IMR-90 (cell line): Measurements from ENCODE around the gene STAT5A. TPM values are rescaled to one million over a fixed set of nuclear protein-coding genes. Genes with fewer than 3 reads are reported as not detected.

ENCODE experiments used
- ATAC-seq: fragments of 200-7000 bp; cut with Tn5 transposase; 2 replicates; pipeline ENCODE4 v1.9.1; 2020; ENCODE audit warnings: low read depth, mild to moderate bottlenecking, moderate library complexity
- BruUV-seq: library from RNA; stranded (reverse); fragments of 400-500 nt; replicated peaks from 2 replicates; lab custom pipeline; 2021; lab: Mats Ljungman, UMichigan
- CTCF ChIA-PET: fragments of 300-600 bp; formaldehyde crosslinking; extraction: SDS; loops from one replicate; lab custom pipeline; 2021; ENCODE audit warnings: antibody characterized with exemption; lab: Yijun Ruan, JAX
- POLR2A ChIA-PET: fragments of 300-600 bp; sonication (Branson Sonifier 250); formaldehyde crosslinking; loops from one replicate; lab custom pipeline; 2022; ENCODE audit warnings: antibody characterized with exemption; ENCODE audit not compliant: unreplicated experiment; lab: Charles Lee
- DNase-seq: peaks from one replicate; pipeline ENCODE4 v3.0.0; 2013
- H2AFZ ChIP-seq: replicated peaks from 2 replicates; pipeline ENCODE3; 2013; ENCODE audit warnings: low read length, mild to moderate bottlenecking; ENCODE audit not compliant: poor library complexity
- H2AK5ac ChIP-seq: 2 replicates; pipeline ENCODE4 v1.6.1; 2013; ENCODE audit warnings: low read depth, low read length, inconsistent platforms
- H2AK9ac ChIP-seq: replicated peaks from 2 replicates; pipeline ENCODE3; 2013; ENCODE audit warnings: mild to moderate bottlenecking, low read depth, low read length, moderate library complexity; ENCODE audit not compliant: poor library complexity
- H2BK120ac ChIP-seq: 2 replicates; pipeline ENCODE4 v1.6.1; 2013; ENCODE audit warnings: low read depth, low read length, inconsistent platforms
- H2BK15ac ChIP-seq: 3 replicates; pipeline ENCODE4 v1.6.1; 2013; ENCODE audit warnings: low read depth, low read length, inconsistent platforms
- H2BK20ac ChIP-seq: 2 replicates; pipeline ENCODE4 v1.6.1; 2013; ENCODE audit warnings: low read depth, mild to moderate bottlenecking, inconsistent platforms, low read length, moderate library complexity
- H2BK5ac ChIP-seq: 2 replicates; pipeline ENCODE4 v1.6.1; 2013; ENCODE audit warnings: mild to moderate bottlenecking, low read depth, low read length, inconsistent platforms; ENCODE audit not compliant: poor library complexity, severe bottlenecking
- H3K14ac ChIP-seq: replicated peaks from 2 replicates; pipeline ENCODE4 v1.6.1; 2013; ENCODE audit warnings: low read depth, low read length, inconsistent platforms
- H3K18ac ChIP-seq: 2 replicates; pipeline ENCODE4 v1.6.1; 2013; ENCODE audit warnings: low read depth, low read length, control low read depth
- H3K23ac ChIP-seq: 2 replicates; pipeline ENCODE4 v1.6.1; 2013; ENCODE audit warnings: low read depth, low read length, inconsistent platforms
- H3K27ac ChIP-seq: 2 replicates; pipeline ENCODE4 v1.5.1; 2013; ENCODE audit warnings: mild to moderate bottlenecking, control low read depth, low read length; ENCODE audit not compliant: insufficient read depth
- H3K27me3 ChIP-seq: 2 replicates; pipeline ENCODE4 v1.6.1; 2013; ENCODE audit warnings: low read length; ENCODE audit not compliant: control insufficient read depth, insufficient read depth
- H3K36me3 ChIP-seq: 2 replicates; pipeline ENCODE4 v1.6.1; 2013; ENCODE audit warnings: low read length, mixed read lengths; ENCODE audit not compliant: control insufficient read depth, insufficient read depth
- H3K4ac ChIP-seq: 2 replicates; pipeline ENCODE4 v1.6.1; 2013; ENCODE audit warnings: low read depth, low read length, inconsistent platforms
- H3K4me1 ChIP-seq: 2 replicates; pipeline ENCODE4 v1.6.1; 2013; ENCODE audit warnings: low read length, mixed read lengths; ENCODE audit not compliant: control insufficient read depth, insufficient read depth
- H3K4me2 ChIP-seq: 2 replicates; pipeline ENCODE4 v1.6.1; 2013; ENCODE audit warnings: low read depth, mild to moderate bottlenecking, control low read depth, low read length, moderate library complexity
- H3K4me3 ChIP-seq: 2 replicates; pipeline ENCODE4 v1.5.1; 2013; ENCODE audit warnings: low read depth, mild to moderate bottlenecking, control low read depth, low read length, moderate library complexity; ENCODE audit not compliant: insufficient read depth
- H3K56ac ChIP-seq: 2 replicates; pipeline ENCODE4 v1.6.1; 2013; ENCODE audit warnings: low read length, inconsistent platforms; ENCODE audit not compliant: insufficient read depth; ENCODE audit errors: extremely low read depth
- H3K79me1 ChIP-seq, 2 experiments: 2 replicates each; pipeline ENCODE4 v1.6.1; 2013; ENCODE audit warnings: low read length in 2 of 2, inconsistent platforms in 1 of 2, low read depth in 1 of 2
- H3K9ac ChIP-seq: 2 replicates; pipeline ENCODE4 v1.6.1; 2013; ENCODE audit warnings: low read depth, low read length, control low read depth
- H3K9me1 ChIP-seq: 2 replicates; pipeline ENCODE4 v1.6.1; 2013; ENCODE audit warnings: low read length, inconsistent platforms; ENCODE audit not compliant: insufficient read depth
- H3K9me3 ChIP-seq: 2 replicates; pipeline ENCODE4 v1.6.1; 2013; ENCODE audit warnings: low read length; ENCODE audit not compliant: control insufficient read depth, insufficient read depth
- H4K20me1 ChIP-seq: 2 replicates; pipeline ENCODE4 v1.6.1; 2013; ENCODE audit warnings: low read length, inconsistent platforms; ENCODE audit not compliant: insufficient read depth
- H4K5ac ChIP-seq: 2 replicates; pipeline ENCODE4 v1.6.1; 2013; ENCODE audit warnings: mild to moderate bottlenecking, low read depth, low read length, control low read depth
- H4K8ac ChIP-seq, 2 experiments: 2 replicates each; pipeline ENCODE4 v1.6.1; 2013; ENCODE audit warnings: low read depth in 2 of 2, low read length in 2 of 2, control low read depth in 1 of 2, inconsistent platforms in 1 of 2
- H4K91ac ChIP-seq: 2 replicates; pipeline ENCODE4 v1.6.1; 2013; ENCODE audit warnings: low read depth, low read length, inconsistent platforms; ENCODE audit not compliant: insufficient read depth
- BHLHE40 ChIP-seq: fragments of 150-350 bp; IDR thresholded peaks from 2 replicates; pipeline ENCODE4 v1.6.1; 2016; ENCODE audit warnings: mild to moderate bottlenecking, low read depth, low read length
- CHD1 ChIP-seq: IDR thresholded peaks from 2 replicates; pipeline ENCODE4 v1.6.1; 2012; ENCODE audit warnings: low read depth, low read length, improper control_type of control experiment
- FOS ChIP-seq: fragments of 150-350 bp; IDR thresholded peaks from 2 replicates; pipeline ENCODE4 v1.6.1; 2016; ENCODE audit warnings: low read depth, low read length
- MAFK ChIP-seq: IDR thresholded peaks from 2 replicates; pipeline ENCODE4 v1.6.1; 2012; ENCODE audit warnings: low read depth, low read length, improper control_type of control experiment
- WGBS, 2 experiments: methylation state at CpG; one replicate each; pipeline versions ENCODE4 v1.1.5 to v1.1.7; 2013; ENCODE audit warnings: missing lambda C conversion rate in 2 of 2; ENCODE audit not compliant: insufficient read length in 1 of 2; ENCODE audit errors: extremely low coverage in 2 of 2; 5-methylcytosine and 5-hydroxymethylcytosine counted together
- dilution Hi-C: fragments of 300-500 bp; cut with HindIII; formaldehyde crosslinking; loops from one replicate; pipeline ENCODE4 v1.14.3; 2018; ENCODE audit warnings: low sequenced_read_pairs; ENCODE audit not compliant: unreplicated experiment
- in situ Hi-C: fragments of 300-500 bp; cut with MboI; formaldehyde crosslinking; loops from 3 replicates; pipeline ENCODE4 v1.14.3; 2019; ENCODE audit warnings: low sequenced_read_pairs, inconsistent platforms, mixed read lengths
- intact Hi-C: fragments of 100-400 bp; cut with micrococcal nuclease; formaldehyde crosslinking; loops from 2 replicates; pipeline ENCODE4 v1.10.0; 2022
- polyA plus RNA-seq, 3 experiments: library from polyadenylated mRNA; depleted of rRNA; stranded (reverse); fragments of >200 nt; gene quantifications; 2 replicates each; pipeline ENCODE4 v1.2.3, GENCODE V29; 2012; ENCODE audit warnings: low replicate concordance in 1 of 3
- total RNA-seq: library from RNA; depleted of rRNA; stranded (reverse); fragments of >200 nt; gene quantifications from 2 replicates; pipeline ENCODE4 v1.2.3, GENCODE V29; 2012

The STAT5A gene
- total and polyA plus RNA-seq, 2 of the 4 experiments (the other 2 are of a cell fraction): 1.3 to 1.4 TPM

- no TSS peak for BruUV-seq
- Histone ChIP-seq H3K9me3 (no peaks in the 10 kb centered on the region), H4K20me1 (peaks cover 18% of the 10 kb centered on the region; the same call in 1 of the 2 replicates), H3K14ac (no peak overlapping the region), H2BK20ac (no peak overlapping the region), H3K4ac (peak overlapping the region; percentile 49; the same call in 1 of the 2 replicates), H3K9me1 (peaks cover 25% of the 10 kb centered on the region), H4K91ac (no peak overlapping the region; the same call in 1 of the 2 replicates), H3K27ac (no peak overlapping the region), H3K4me1 (peaks cover 13% of the 10 kb centered on the region), H3K9ac (no peak overlapping the region), H3K36me3 (peaks cover 56% of the 10 kb centered on the region), H2AK5ac (peak overlapping the region; percentile 78), H2BK5ac (no peak overlapping the region), H2BK120ac (peak overlapping the region; percentile 8; the same call in 1 of the 2 replicates), H2AFZ (peak overlapping the region; percentile 4), H4K5ac (no peak overlapping the region), H3K4me2 (no peak overlapping the region), H3K79me1 (peaks cover 22 to 68% of the 10 kb centered on the region in 2 experiments; a peak in 3 of 4 replicates), H3K4me3 (no peak overlapping the region), H4K8ac (peak overlapping the region in 1 of 2 experiments; percentile 12; a peak in 1 of 4 replicates), H3K18ac (no peak overlapping the region), H2AK9ac (peak overlapping the region; percentile 21), H3K27me3 (no peaks in the 10 kb centered on the region), H2BK15ac (0 out of 3 replicates have a peak overlapping the region, but pooled peaks have one; percentile 57), H3K23ac (no peak overlapping the region), H3K56ac (no peak overlapping the region)
- in situ Hi-C loops (loop anchor here (5.0 kb wide), 2 partner anchors 79 to 199 kb away; no protein-coding TSS in a partner anchor), dilution Hi-C loops (no loop called here), intact Hi-C loops (loop anchor here (2.0 to 5.0 kb wide), 2 partner anchors 99 to 193 kb away; partner anchors contain the start of gene CAVIN1)
- ChIA-PET CTCF (interaction anchor here (1.0 to 1.4 kb wide), 4 partner anchors 22 to 207 kb away, joined by 3 to 4 read pairs (median 4); no protein-coding TSS in a partner anchor), POLR2A (no interaction called here)
- WGBS, 2 experiments: 80% methylated on average over 1 of the region's 5 CpGs; no CpG with 5 or more reads in 1 of the 2 experiments
- DNase-seq (no peak), ATAC-seq (no peak)
- TF ChIP-seq CHD1 (no peak), MAFK (peak; percentile 91), BHLHE40 (no peak), FOS (no peak)
Measured at GRCh38 chr17:42323268-42323773, 35.0 kb downstream of the STAT5A start.
